Transverse colon (tissue), 4 donors: Measurements from ENCODE around the gene TNNI3. TPM values are rescaled to one million over a fixed set of nuclear protein-coding genes. Genes with fewer than 3 reads are reported as not detected.

ENCODE experiments used
- DNase-seq: peaks from one replicate; pipeline ENCODE4 v3.0.0-alpha.2; 2019
- H3K27ac ChIP-seq, 4 donors: fragments of 200-600 bp; sonication (generic); 2 replicates each; pipeline ENCODE4 v1.5.1; 2016 to 2018; ENCODE audit warnings: inconsistent platforms in 4 of 4
- H3K27me3 ChIP-seq: fragments of 200-600 bp; sonication (generic); 2 replicates; pipeline ENCODE4 v1.5.1; 2017; ENCODE audit warnings: inconsistent platforms
- H3K36me3 ChIP-seq, 4 donors: fragments of 200-600 bp; sonication (generic); 2 replicates each; pipeline ENCODE4 v1.5.1; 2017 to 2019; ENCODE audit warnings: inconsistent platforms in 4 of 4
- H3K4me1 ChIP-seq, 4 donors: fragments of 200-600 bp; sonication (generic); 2 replicates each; pipeline ENCODE4 v1.5.1; 2017 to 2020; ENCODE audit warnings: inconsistent platforms in 4 of 4
- H3K4me3 ChIP-seq, 4 donors: fragments of 200-600 bp; sonication (generic); 1 replicate in 1 of 4; 2 replicates in 3 of 4; pipeline versions ENCODE4 v1.5.1 to v1.6.1; 2017 to 2019; ENCODE audit warnings: inconsistent platforms in 4 of 4
- H3K9me3 ChIP-seq, 2 donors: fragments of 200-600 bp; sonication (generic); 2 replicates each; pipeline ENCODE4 v1.5.1; 2017 to 2019; ENCODE audit warnings: inconsistent platforms in 2 of 2
- CTCF ChIP-seq, 5 experiments: fragments of 200-600 bp in 3 of 5; fragments of 450-650 bp in 2 of 5; sonication (generic) in 3 of 5; IDR thresholded peaks; 1 replicate in 2 of 5; 2 replicates in 3 of 5; pipeline ENCODE4 v1.5.1; 2016 to 2017; ENCODE audit warnings: antibody characterized with exemption in 5 of 5, inconsistent platforms in 3 of 5, mild to moderate bottlenecking in 2 of 5, moderate library complexity in 1 of 5
- EP300 ChIP-seq: sonication (generic); formaldehyde crosslinking; IDR thresholded peaks from one replicate; pipeline ENCODE4 v1.6.1; 2017; ENCODE audit warnings: antibody characterized with exemption, low read depth
- POLR2A ChIP-seq: fragments of 450-650 bp; IDR thresholded peaks from one replicate; pipeline ENCODE4 v1.6.1; 2016; ENCODE audit warnings: antibody characterized with exemption, mild to moderate bottlenecking, moderate library complexity
- POLR2AphosphoS5 ChIP-seq, 3 donors: sonication (generic); formaldehyde crosslinking; IDR thresholded peaks; one replicate each; pipeline ENCODE4 v1.6.1; 2016; ENCODE audit warnings: antibody characterized with exemption in 3 of 3
- WGBS, 2 donors: methylation state at CpG; one replicate each; pipeline ENCODE4 v1.1.5; 2018; ENCODE audit warnings: low coverage in 1 of 2; 5-methylcytosine and 5-hydroxymethylcytosine counted together
- in situ Hi-C, 4 donors: fragments of 200-750 bp; cut with MboI; loops; one replicate each; pipeline versions ENCODE4 v1.15.0 to v1.15.1; 2017; ENCODE audit warnings: low sequenced_read_pairs in 3 of 4, low pct_ligation_motif_present in 1 of 4, low pct_unique_long_range_greater_than_20kb in 1 of 4
- intact Hi-C: fragments of 100-400 bp; cut with DNase I; formaldehyde crosslinking; loops from one replicate; pipeline ENCODE4 v1.15.1; 2023; ENCODE audit warnings: low total_unique reads
- total RNA-seq, 4 donors: library from RNA; depleted of rRNA; stranded (reverse); fragments of >200 nt; gene quantifications; one replicate each; pipeline ENCODE4 v1.1.0, GENCODE V29; 2016

The TNNI3 gene
- total RNA-seq, 4 donors from 2014 or later = not detected

- TF ChIP-seq CTCF (IDR thresholded peaks at IDR 0.05) (no peak), EP300 (no peak), POLR2AphosphoS5 (IDR thresholded peaks at IDR 0.05) (no peak), POLR2A (no peak)
- no peak for DNase-seq
- no peaks in the 10 kb centered on the region for H3K9me3 ChIP-seq
- peaks cover 18 to 28% (median 25%) of the 10 kb centered on the region in 4 donors for H3K4me1 ChIP-seq
- H3K4me3 ChIP-seq = no peak overlapping the region
- in situ Hi-C loops = no loop called here
- no peak overlapping the region for H3K27ac ChIP-seq
- peaks cover 100% of the 10 kb centered on the region for H3K27me3 ChIP-seq
- no peaks in the 10 kb centered on the region for H3K36me3 ChIP-seq
- 80% methylated on average over 43 of the region's 43 CpGs; no CpG with 5 or more reads in 1 of the 2 donors for WGBS, 2 donors
- intact Hi-C loops = no loop called here
Measured at GRCh38 chr19:55175117-55175867, 17.8 kb upstream of the TNNI3 start.

GRCh38 chr19:55174425-55175116 is 17.0 kb upstream of the TNNI3 start:
- no peak overlapping the region for H3K4me3 ChIP-seq
- no peak overlapping the region for H3K27ac ChIP-seq
- H3K27me3 ChIP-seq = peaks cover 100% of the 10 kb centered on the region
- in situ Hi-C loops (no loop called here), intact Hi-C loops (no loop called here)
- no peak for DNase-seq
- WGBS, 2 donors = 68% methylated on average over 19 of the region's 21 CpGs; no CpG with 5 or more reads in 1 of the 2 donors
- TF ChIP-seq CTCF (IDR thresholded peaks at IDR 0.05) = no peak
- no peaks in the 10 kb centered on the region for H3K9me3 ChIP-seq
- H3K4me1 ChIP-seq = peaks cover 14 to 21% (median 18%) of the 10 kb centered on the region in 4 donors
- H3K36me3 ChIP-seq = no peaks in the 10 kb centered on the region

- intact Hi-C loops (no loop called here), in situ Hi-C loops (no loop called here)
- Histone ChIP-seq H3K36me3 (no peaks in the 10 kb centered on the region), H3K4me3 (peak overlapping the region in 2 of 4 donors; percentile 23 to 29), H3K4me1 (peaks cover 7 to 14% (median 11%) of the 10 kb centered on the region in 4 donors), H3K9me3 (no peaks in the 10 kb centered on the region), H3K27ac (no peak overlapping the region), H3K27me3 (peaks cover 100% of the 10 kb centered on the region)
- WGBS, 2 donors = 2% methylated on average over 32 of the region's 37 CpGs; no CpG with 5 or more reads in 1 of the 2 donors
- TF ChIP-seq CTCF (IDR thresholded peaks at IDR 0.05) = no peak
- TF ChIP-seq POLR2A = no peak
- no peak for TF ChIP-seq EP300
- TF ChIP-seq POLR2AphosphoS5 (IDR thresholded peaks at IDR 0.05) = no peak
- DNase-seq = peak; percentile 61
Measured at GRCh38 chr19:55173714-55174409, 16.3 kb upstream of the TNNI3 start.

GRCh38 chr19:55173186-55173713 is 15.7 kb upstream of the TNNI3 start:
- WGBS, 2 donors = 4 to 13% methylated on average over 6 to 17 of the region's 32 CpGs
- Histone ChIP-seq H3K27me3 (peaks cover 100% of the 10 kb centered on the region), H3K4me1 (peaks cover 7 to 12% (median 11%) of the 10 kb centered on the region in 4 donors), H3K4me3 (peak overlapping the region in 2 of 4 donors; percentile 23 to 29), H3K27ac (no peak overlapping the region), H3K9me3 (no peaks in the 10 kb centered on the region), H3K36me3 (no peaks in the 10 kb centered on the region)
- in situ Hi-C loops (no loop called here), intact Hi-C loops (no loop called here)
- no peak for DNase-seq
- no peak for TF ChIP-seq POLR2AphosphoS5 (IDR thresholded peaks at IDR 0.05)
- TF ChIP-seq POLR2A = no peak
- TF ChIP-seq CTCF (IDR thresholded peaks at IDR 0.05) = no peak
- TF ChIP-seq EP300 = no peak
